Left ventricle myocardium inferior (tissue), 1 donor: Measurements from ENCODE around the gene KCTD3. TPM values are rescaled to one million over a fixed set of nuclear protein-coding genes. Genes with fewer than 3 reads are reported as not detected.

Experiments used
- DNase-seq: peaks from one replicate; pipeline ENCODE4 v3.0.0-alpha.2; 2020
- H3K27ac ChIP-seq: fragments of 200-600 bp; replicated peaks from 2 replicates; pipeline ENCODE4 v1.8.0; 2021
- H3K27me3 ChIP-seq: fragments of 200-600 bp; 2 replicates; pipeline ENCODE4 v1.8.0; 2021; ENCODE audit warnings: low read depth
- H3K36me3 ChIP-seq: fragments of 200-600 bp; 2 replicates; pipeline ENCODE4 v1.8.0; 2021
- H3K4me1 ChIP-seq: fragments of 200-600 bp; 2 replicates; pipeline ENCODE4 v1.8.0; 2021
- H3K4me3 ChIP-seq: fragments of 200-600 bp; 2 replicates; pipeline ENCODE4 v1.8.0; 2021; ENCODE audit warnings: mild to moderate bottlenecking, moderate library complexity
- H3K9me3 ChIP-seq: fragments of 200-600 bp; replicated peaks from 2 replicates; pipeline ENCODE4 v1.8.0; 2021
- intact Hi-C: fragments of 100-400 bp; cut with micrococcal nuclease; formaldehyde crosslinking; loops from one replicate; pipeline ENCODE4 v1.11.0; 2022
- total RNA-seq: library from RNA; stranded (reverse); fragmentation: NEBNext Ultra II Directional; extraction: Animal tissue kit (Norgen Biotek cat#: 25700); gene quantifications from one replicate; pipeline ENCODE4 v1.2.1, GENCODE V29; 2021
- TF ChIP-seq, protein P1 (sequence below): fragments of 200-600 bp; IDR thresholded peaks from 2 replicates; pipeline ENCODE4 v1.8.0; 2021; ENCODE audit warnings: antibody characterized with exemption, mild to moderate bottlenecking, borderline replicate concordance
- donor health status: DM: no; HTN: yes; CAD: no; lungs with severe emphysema.

KCTD3 gene
- total RNA-seq, 1 donor from 2014 or later = 11.2 TPM

DNA sequence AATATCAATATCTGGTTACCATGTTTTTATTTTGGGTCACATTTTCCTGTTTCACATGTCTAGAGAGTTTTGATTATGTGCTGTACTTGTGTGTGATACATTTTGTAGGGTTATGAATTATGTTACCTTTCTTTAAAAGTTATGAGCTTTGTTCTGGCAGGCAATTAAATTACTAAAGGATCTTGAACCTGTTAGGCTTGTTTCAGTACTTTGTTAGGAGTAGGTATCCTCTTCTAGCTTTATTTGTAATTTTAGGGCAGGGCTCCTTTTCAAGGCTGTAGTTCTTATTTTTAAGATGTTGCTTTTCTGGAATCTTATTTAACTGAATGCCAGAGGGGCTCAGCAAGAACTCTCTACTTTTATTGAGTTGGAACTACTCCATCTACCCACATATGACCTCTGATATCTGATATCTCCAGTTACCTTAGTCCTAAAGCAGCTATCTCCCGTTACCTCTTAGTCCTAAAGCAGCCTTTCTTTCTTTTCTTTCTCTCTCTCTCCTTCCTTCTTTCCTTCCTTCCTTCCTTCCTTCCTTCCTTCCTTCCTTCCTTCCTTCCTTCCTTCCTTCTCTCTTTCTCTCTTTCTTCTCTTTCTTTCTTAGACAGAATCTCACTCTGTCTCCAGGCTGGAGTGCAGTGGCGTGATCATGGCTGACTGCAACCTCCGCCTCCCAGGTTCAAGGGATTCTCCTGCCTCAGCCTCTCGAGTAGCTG lies 23.8 kb downstream of the KCTD3 start:
- H3K27me3 ChIP-seq = no peaks in the 10 kb centered on the region
- TF ChIP-seq, protein P1, sequence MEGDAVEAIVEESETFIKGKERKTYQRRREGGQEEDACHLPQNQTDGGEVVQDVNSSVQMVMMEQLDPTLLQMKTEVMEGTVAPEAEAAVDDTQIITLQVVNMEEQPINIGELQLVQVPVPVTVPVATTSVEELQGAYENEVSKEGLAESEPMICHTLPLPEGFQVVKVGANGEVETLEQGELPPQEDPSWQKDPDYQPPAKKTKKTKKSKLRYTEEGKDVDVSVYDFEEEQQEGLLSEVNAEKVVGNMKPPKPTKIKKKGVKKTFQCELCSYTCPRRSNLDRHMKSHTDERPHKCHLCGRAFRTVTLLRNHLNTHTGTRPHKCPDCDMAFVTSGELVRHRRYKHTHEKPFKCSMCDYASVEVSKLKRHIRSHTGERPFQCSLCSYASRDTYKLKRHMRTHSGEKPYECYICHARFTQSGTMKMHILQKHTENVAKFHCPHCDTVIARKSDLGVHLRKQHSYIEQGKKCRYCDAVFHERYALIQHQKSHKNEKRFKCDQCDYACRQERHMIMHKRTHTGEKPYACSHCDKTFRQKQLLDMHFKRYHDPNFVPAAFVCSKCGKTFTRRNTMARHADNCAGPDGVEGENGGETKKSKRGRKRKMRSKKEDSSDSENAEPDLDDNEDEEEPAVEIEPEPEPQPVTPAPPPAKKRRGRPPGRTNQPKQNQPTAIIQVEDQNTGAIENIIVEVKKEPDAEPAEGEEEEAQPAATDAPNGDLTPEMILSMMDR = no peak
- no peak overlapping the region for H3K27ac ChIP-seq
- no peaks in the 10 kb centered on the region for H3K9me3 ChIP-seq
- no peak overlapping the region for H3K4me3 ChIP-seq
- H3K4me1 ChIP-seq = peaks cover 23% of the 10 kb centered on the region
- H3K36me3 ChIP-seq = peaks cover 57% of the 10 kb centered on the region
- intact Hi-C loops = no loop called here
- DNase-seq = no peak

DNA sequence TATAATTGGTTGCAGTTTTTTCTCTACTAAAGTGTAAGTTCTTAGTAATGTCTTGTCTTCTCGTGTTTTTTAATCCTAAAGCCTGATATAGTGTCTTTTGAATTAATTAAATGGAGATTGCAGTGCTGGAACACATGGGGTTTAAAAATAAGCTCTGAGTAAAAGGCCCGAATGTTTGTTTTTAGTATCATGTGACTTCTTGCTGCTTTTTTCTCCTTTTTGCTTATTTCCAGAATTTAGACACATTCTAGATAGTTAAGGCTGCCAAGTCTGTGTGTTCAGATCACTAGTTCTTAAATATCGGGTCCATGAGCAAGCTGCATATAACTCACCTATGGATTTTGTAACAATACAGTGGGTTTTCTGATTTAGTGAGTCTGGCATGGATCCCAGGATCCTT lies 27.5 kb downstream of the KCTD3 start:
- Histone ChIP-seq H3K27ac (no peak overlapping the region), H3K4me1 (peaks cover 28% of the 10 kb centered on the region), H3K27me3 (no peaks in the 10 kb centered on the region), H3K9me3 (no peaks in the 10 kb centered on the region), H3K4me3 (no peak overlapping the region), H3K36me3 (peaks cover 46% of the 10 kb centered on the region)
- TF ChIP-seq, protein P1 = no peak
- intact Hi-C loops = no loop called here
- no peak for DNase-seq

DNA sequence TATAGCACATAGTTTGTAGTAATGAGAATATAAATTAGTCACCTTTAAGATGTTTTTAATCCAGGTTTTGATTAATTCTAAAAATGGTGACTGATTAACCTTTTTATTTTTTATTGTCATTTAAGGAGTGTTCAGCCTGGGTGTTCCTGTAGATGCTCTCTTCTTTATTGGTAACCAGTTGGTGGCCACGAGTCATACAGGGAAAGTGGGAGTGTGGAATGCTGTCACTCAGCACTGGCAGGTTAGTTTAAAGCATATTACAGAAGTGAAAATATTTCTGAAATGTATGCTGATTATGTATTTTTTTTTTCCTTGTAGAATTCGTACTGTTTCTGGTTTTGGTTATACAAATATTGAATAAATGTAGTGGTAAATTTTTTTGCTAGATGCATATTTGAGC lies 28.1 kb downstream of the KCTD3 start:
- no peaks in the 10 kb centered on the region for H3K27me3 ChIP-seq
- intact Hi-C loops = no loop called here
- peaks cover 34% of the 10 kb centered on the region for H3K4me1 ChIP-seq
- peaks cover 40% of the 10 kb centered on the region for H3K36me3 ChIP-seq
- no peaks in the 10 kb centered on the region for H3K9me3 ChIP-seq
- no peak for DNase-seq
- TF ChIP-seq, protein P1 = no peak
- no peak overlapping the region for H3K27ac ChIP-seq
- no peak overlapping the region for H3K4me3 ChIP-seq

DNA sequence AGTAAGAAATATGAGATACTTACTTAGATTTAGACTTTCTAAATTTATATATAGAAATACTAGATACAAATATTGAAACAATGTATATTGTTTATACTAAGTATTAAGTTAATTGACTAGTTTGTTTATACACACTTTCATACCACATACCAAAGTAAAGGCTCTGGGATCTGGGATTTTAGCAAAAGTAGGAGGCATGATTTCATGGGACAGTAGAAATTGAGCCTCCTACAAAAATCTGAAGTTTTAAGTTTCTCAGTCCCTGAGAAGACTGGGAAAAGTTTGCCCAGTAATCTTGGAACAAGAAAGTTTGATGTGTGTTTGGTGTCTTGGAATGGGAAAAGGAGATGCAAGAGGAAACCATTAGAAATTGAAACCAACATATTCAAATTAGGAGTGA lies 30.9 kb downstream of the KCTD3 start:
- H3K27ac ChIP-seq = no peak overlapping the region
- no peaks in the 10 kb centered on the region for H3K27me3 ChIP-seq
- TF ChIP-seq, protein P1 = no peak
- H3K4me1 ChIP-seq = peaks cover 39% of the 10 kb centered on the region
- no peak for DNase-seq
- H3K4me3 ChIP-seq = no peak overlapping the region
- H3K9me3 ChIP-seq = no peaks in the 10 kb centered on the region
- peaks cover 29% of the 10 kb centered on the region for H3K36me3 ChIP-seq
- intact Hi-C loops = no loop called here

DNA sequence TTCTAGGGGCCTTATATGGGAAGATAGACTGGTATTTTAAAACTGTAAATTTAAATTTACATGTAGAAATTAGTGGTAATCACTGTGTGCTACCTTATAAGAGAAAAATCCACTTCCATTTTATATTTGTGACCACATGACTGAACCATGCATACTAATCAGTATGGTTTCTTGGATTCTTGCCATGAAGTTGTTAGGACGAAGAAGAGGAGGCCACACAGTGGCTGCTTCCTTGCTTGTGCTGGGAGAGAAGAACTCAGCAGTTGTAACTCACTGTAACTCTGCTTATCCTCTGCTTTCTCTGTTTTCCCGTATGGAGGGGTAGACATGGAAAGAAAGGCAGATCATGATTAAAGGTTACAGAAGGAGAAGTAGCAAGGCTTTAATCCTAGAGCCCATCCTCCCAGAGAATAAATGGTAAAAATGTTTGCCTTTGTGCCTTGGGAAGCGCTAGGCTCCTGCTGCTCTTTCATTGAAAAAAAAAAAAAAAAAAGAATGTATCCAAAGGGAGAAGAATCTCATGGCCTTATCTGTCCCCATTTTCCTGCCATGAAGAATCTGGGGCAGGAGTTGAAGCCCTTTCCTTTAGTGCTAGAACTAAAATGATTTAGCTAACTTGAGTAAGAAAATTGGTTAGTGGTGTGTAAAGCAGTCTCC lies 32.4 kb downstream of the KCTD3 start:
- no peaks in the 10 kb centered on the region for H3K9me3 ChIP-seq
- intact Hi-C loops = no loop called here
- DNase-seq = no peak
- TF ChIP-seq, protein P1 = no peak
- peaks cover 24% of the 10 kb centered on the region for H3K4me1 ChIP-seq
- no peak overlapping the region for H3K4me3 ChIP-seq
- H3K27ac ChIP-seq = peak overlapping the region; percentile 6
- peaks cover 34% of the 10 kb centered on the region for H3K36me3 ChIP-seq
- H3K27me3 ChIP-seq = no peaks in the 10 kb centered on the region
